ENCODE results near the gene ENTPD1.

Gene ENTPD1

GRCh38 chr10:95756041-95756761, at the start of gene ENTPD1:
Gene ENTPD1 (plus strand): TSS chr10:95756163. CDS start chr10:95756240, 77 bp downstream.
- Histone ChIP-seq H3K27me3 (replicated peaks; ENCODE audit: control insufficient read depth, insufficient read depth, low read length) (no peaks in the 10 kb centered on the region), H3K4me3 (replicated peaks; ENCODE audit: low read depth, low read length) (peak within 1 kb of the TSS; percentile 88), H3K36me3 (ENCODE audit: control insufficient read depth, insufficient read depth, low read length) (no peaks in the 10 kb centered on the region)
- DNase-seq (ENCODE audit: extremely low read depth, insufficient read length) = peak; percentile 49
- no peak for TF ChIP-seq CTCF (IDR thresholded peaks at IDR 0.05; ENCODE audit: insufficient read depth, low read length, poor library complexity, severe bottlenecking)

- no peaks in the 10 kb centered on the region for H3K27me3 ChIP-seq (replicated peaks; ENCODE audit: control insufficient read depth, insufficient read depth, low read length)
- TF ChIP-seq CTCF (IDR thresholded peaks at IDR 0.05; ENCODE audit: insufficient read depth, low read length, poor library complexity, severe bottlenecking) = no peak
- H3K36me3 ChIP-seq (ENCODE audit: control insufficient read depth, insufficient read depth, low read length) = no peaks in the 10 kb centered on the region
- no peak for DNase-seq (ENCODE audit: extremely low read depth, insufficient read length)
- no peak overlapping the region for H3K4me3 ChIP-seq (replicated peaks; ENCODE audit: low read depth, low read length)
Observed at GRCh38 chr10:95706573-95706972, 49.4 kb upstream of the ENTPD1 start.

GRCh38 chr10:95706990-95707389, 49.0 kb upstream of the ENTPD1 start:
- TF ChIP-seq CTCF (IDR thresholded peaks at IDR 0.05; ENCODE audit: insufficient read depth, low read length, poor library complexity, severe bottlenecking) = no peak
- no peaks in the 10 kb centered on the region for H3K36me3 ChIP-seq (ENCODE audit: control insufficient read depth, insufficient read depth, low read length)
- DNase-seq (ENCODE audit: extremely low read depth, insufficient read length) = no peak
- no peak overlapping the region for H3K4me3 ChIP-seq (replicated peaks; ENCODE audit: low read depth, low read length)
- H3K27me3 ChIP-seq (replicated peaks; ENCODE audit: control insufficient read depth, insufficient read depth, low read length) = no peaks in the 10 kb centered on the region

GRCh38 chr10:95711492-95711891, 44.5 kb upstream of the ENTPD1 start:
- H3K36me3 ChIP-seq (ENCODE audit: control insufficient read depth, insufficient read depth, low read length) = no peaks in the 10 kb centered on the region
- no peaks in the 10 kb centered on the region for H3K27me3 ChIP-seq (replicated peaks; ENCODE audit: control insufficient read depth, insufficient read depth, low read length)
- no peak for DNase-seq (ENCODE audit: extremely low read depth, insufficient read length)
- no peak overlapping the region for H3K4me3 ChIP-seq (replicated peaks; ENCODE audit: low read depth, low read length)
- no peak for TF ChIP-seq CTCF (IDR thresholded peaks at IDR 0.05; ENCODE audit: insufficient read depth, low read length, poor library complexity, severe bottlenecking)

GRCh38 chr10:95716466-95716865, 39.5 kb upstream of the ENTPD1 start:
- H3K36me3 ChIP-seq (ENCODE audit: control insufficient read depth, insufficient read depth, low read length) = no peaks in the 10 kb centered on the region
- no peaks in the 10 kb centered on the region for H3K27me3 ChIP-seq (replicated peaks; ENCODE audit: control insufficient read depth, insufficient read depth, low read length)
- no peak for DNase-seq (ENCODE audit: extremely low read depth, insufficient read length)
- TF ChIP-seq CTCF (IDR thresholded peaks at IDR 0.05; ENCODE audit: insufficient read depth, low read length, poor library complexity, severe bottlenecking) = no peak
- H3K4me3 ChIP-seq (replicated peaks; ENCODE audit: low read depth, low read length) = no peak overlapping the region
